ENCODE results near the gene CHRD. TPM values are rescaled to one million over a fixed set of nuclear protein-coding genes. Genes with fewer than 3 reads are reported as not detected.

Gene CHRD
- total and polyA plus RNA-seq, 9 donors = 14.1 to 21.9 (median 17.6) TPM

DNA sequence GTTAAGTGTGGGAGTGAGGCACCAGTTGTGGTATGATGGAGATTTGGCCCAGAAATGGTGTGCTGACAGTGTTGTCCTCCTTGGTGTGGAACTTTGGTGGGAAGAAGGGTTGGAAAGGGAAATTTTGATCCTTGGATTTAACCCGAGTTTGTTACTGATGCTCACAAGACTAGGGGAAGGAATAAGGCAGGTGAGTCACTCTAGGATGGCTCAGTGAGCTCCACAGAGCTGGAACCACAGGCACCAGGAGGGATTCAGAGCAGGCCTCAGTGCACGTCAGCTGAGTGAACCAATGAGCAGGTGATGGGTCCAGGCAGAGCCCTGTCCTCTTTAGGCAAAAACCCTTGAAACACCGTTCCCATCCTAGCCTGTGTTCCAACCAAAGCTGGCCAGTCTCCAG, 11.4 kb downstream of the CHRD start:
- no peak overlapping the region for H3K27ac ChIP-seq (ENCODE audit: low read length)
- H3K4me3 ChIP-seq (ENCODE audit: low read length) = no peak overlapping the region
- WGBS (ENCODE audit: insufficient coverage) = 38% methylated on average over 1 of the region's 3 CpGs
- no peaks in the 10 kb centered on the region for H3K9me3 ChIP-seq (replicated peaks; ENCODE audit: control insufficient read depth, low read depth, low read length)
- DNase-seq = no peak
- H3K36me3 ChIP-seq (ENCODE audit: control insufficient read depth, insufficient read depth, low read length) = peaks cover 30% of the 10 kb centered on the region
- no peaks in the 10 kb centered on the region for H3K27me3 ChIP-seq (ENCODE audit: control insufficient read depth, insufficient read depth, low read length)
- peaks cover 9% of the 10 kb centered on the region for H3K4me1 ChIP-seq (ENCODE audit: control insufficient read depth, insufficient read depth, low read length)

GRCh38 chr3:184395320-184395660, 15.4 kb downstream of the CHRD start:
- H3K27me3 ChIP-seq (ENCODE audit: control insufficient read depth, insufficient read depth, low read length) = peaks cover 3% of the 10 kb centered on the region
- no peak overlapping the region for H3K4me3 ChIP-seq (ENCODE audit: low read length)
- WGBS (ENCODE audit: insufficient coverage) = 93% methylated on average over 3 of the region's 5 CpGs
- no peaks in the 10 kb centered on the region for H3K36me3 ChIP-seq (ENCODE audit: control insufficient read depth, insufficient read depth, low read length)
- H3K4me1 ChIP-seq (ENCODE audit: control insufficient read depth, insufficient read depth, low read length) = peaks cover 9% of the 10 kb centered on the region
- no peaks in the 10 kb centered on the region for H3K9me3 ChIP-seq (replicated peaks; ENCODE audit: control insufficient read depth, low read depth, low read length)
- H3K27ac ChIP-seq (ENCODE audit: low read length) = peak overlapping the region; percentile 43
- peak; percentile 69 for DNase-seq

GRCh38 chr3:184399410-184399809, 19.6 kb downstream of the CHRD start:
- Histone ChIP-seq H3K9me3 (replicated peaks; ENCODE audit: control insufficient read depth, low read depth, low read length) (no peaks in the 10 kb centered on the region), H3K4me3 (ENCODE audit: low read length) (no peak overlapping the region), H3K27ac (ENCODE audit: low read length) (no peak overlapping the region), H3K36me3 (ENCODE audit: control insufficient read depth, insufficient read depth, low read length) (no peaks in the 10 kb centered on the region), H3K4me1 (ENCODE audit: control insufficient read depth, insufficient read depth, low read length) (peaks cover 9% of the 10 kb centered on the region), H3K27me3 (ENCODE audit: control insufficient read depth, insufficient read depth, low read length) (peaks cover 9% of the 10 kb centered on the region)
- 11% methylated on average over 3 of the region's 9 CpGs for WGBS (ENCODE audit: insufficient coverage)
- peak; percentile 96 for DNase-seq

GRCh38 chr3:184405075-184406030, 25.5 kb downstream of the CHRD start:
- no peaks in the 10 kb centered on the region for H3K4me1 ChIP-seq (ENCODE audit: control insufficient read depth, insufficient read depth, low read length)
- H3K4me3 ChIP-seq (ENCODE audit: low read length) = no peak overlapping the region
- no peaks in the 10 kb centered on the region for H3K36me3 ChIP-seq (ENCODE audit: control insufficient read depth, insufficient read depth, low read length)
- no peak for DNase-seq
- H3K9me3 ChIP-seq (replicated peaks; ENCODE audit: control insufficient read depth, low read depth, low read length) = no peaks in the 10 kb centered on the region
- WGBS (ENCODE audit: insufficient coverage) = 88% methylated on average over 7 of the region's 20 CpGs
- peaks cover 7% of the 10 kb centered on the region for H3K27me3 ChIP-seq (ENCODE audit: control insufficient read depth, insufficient read depth, low read length)
- H3K27ac ChIP-seq (ENCODE audit: low read length) = no peak overlapping the region

GRCh38 chr3:184409331-184409926, 29.6 kb downstream of the CHRD start:
- no peaks in the 10 kb centered on the region for H3K4me1 ChIP-seq (ENCODE audit: control insufficient read depth, insufficient read depth, low read length)
- no peak overlapping the region for H3K27ac ChIP-seq (ENCODE audit: low read length)
- DNase-seq = no peak
- WGBS (ENCODE audit: insufficient coverage) = 77% methylated on average over 8 of the region's 8 CpGs
- H3K27me3 ChIP-seq (ENCODE audit: control insufficient read depth, insufficient read depth, low read length) = peaks cover 3% of the 10 kb centered on the region
- no peaks in the 10 kb centered on the region for H3K9me3 ChIP-seq (replicated peaks; ENCODE audit: control insufficient read depth, low read depth, low read length)
- no peak overlapping the region for H3K4me3 ChIP-seq (ENCODE audit: low read length)
- no peaks in the 10 kb centered on the region for H3K36me3 ChIP-seq (ENCODE audit: control insufficient read depth, insufficient read depth, low read length)

GRCh38 chr3:184409946-184410500, 30.2 kb downstream of the CHRD start:
- H3K36me3 ChIP-seq (ENCODE audit: control insufficient read depth, insufficient read depth, low read length) = no peaks in the 10 kb centered on the region
- no peak for DNase-seq
- H3K27me3 ChIP-seq (ENCODE audit: control insufficient read depth, insufficient read depth, low read length) = peaks cover 3% of the 10 kb centered on the region
- H3K4me1 ChIP-seq (ENCODE audit: control insufficient read depth, insufficient read depth, low read length) = peaks cover 2% of the 10 kb centered on the region
- no peaks in the 10 kb centered on the region for H3K9me3 ChIP-seq (replicated peaks; ENCODE audit: control insufficient read depth, low read depth, low read length)
- H3K4me3 ChIP-seq (ENCODE audit: low read length) = no peak overlapping the region
- no peak overlapping the region for H3K27ac ChIP-seq (ENCODE audit: low read length)
- 73% methylated on average over 7 of the region's 12 CpGs for WGBS (ENCODE audit: insufficient coverage)

- peaks cover 29% of the 10 kb centered on the region for H3K4me1 ChIP-seq (ENCODE audit: control insufficient read depth, insufficient read depth, low read length)
- peaks cover 3% of the 10 kb centered on the region for H3K27me3 ChIP-seq (ENCODE audit: control insufficient read depth, insufficient read depth, low read length)
- no peaks in the 10 kb centered on the region for H3K36me3 ChIP-seq (ENCODE audit: control insufficient read depth, insufficient read depth, low read length)
- WGBS (ENCODE audit: insufficient coverage) = 77% methylated on average over 12 of the region's 16 CpGs
- no peak overlapping the region for H3K27ac ChIP-seq (ENCODE audit: low read length)
- no peak overlapping the region for H3K4me3 ChIP-seq (ENCODE audit: low read length)
- H3K9me3 ChIP-seq (replicated peaks; ENCODE audit: control insufficient read depth, low read depth, low read length) = no peaks in the 10 kb centered on the region
- DNase-seq = no peak
Observed at GRCh38 chr3:184414418-184415202, 34.8 kb downstream of the CHRD start.

DNA sequence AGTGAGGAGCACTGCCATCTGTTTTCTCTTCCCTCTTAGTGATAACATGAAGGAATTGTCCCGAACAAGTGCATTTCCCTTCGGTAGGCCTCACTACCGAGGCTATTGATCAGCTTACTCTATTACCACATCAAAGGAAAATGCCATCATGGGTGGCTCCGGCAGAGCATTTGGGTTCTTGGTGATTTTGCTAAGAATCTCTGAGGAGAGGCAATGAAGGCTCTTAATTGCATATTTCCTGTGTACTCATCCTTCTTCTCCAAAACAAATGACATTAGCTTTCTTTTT, 35.3 kb downstream of the CHRD start:
- Histone ChIP-seq H3K27me3 (ENCODE audit: control insufficient read depth, insufficient read depth, low read length) (peaks cover 3% of the 10 kb centered on the region), H3K36me3 (ENCODE audit: control insufficient read depth, insufficient read depth, low read length) (no peaks in the 10 kb centered on the region), H3K4me3 (ENCODE audit: low read length) (no peak overlapping the region), H3K27ac (ENCODE audit: low read length) (no peak overlapping the region), H3K4me1 (ENCODE audit: control insufficient read depth, insufficient read depth, low read length) (peaks cover 29% of the 10 kb centered on the region), H3K9me3 (replicated peaks; ENCODE audit: control insufficient read depth, low read depth, low read length) (no peaks in the 10 kb centered on the region)
- DNase-seq = no peak
- no CpG with 5 or more reads among the region's 4 CpGs for WGBS (ENCODE audit: insufficient coverage)

DNA sequence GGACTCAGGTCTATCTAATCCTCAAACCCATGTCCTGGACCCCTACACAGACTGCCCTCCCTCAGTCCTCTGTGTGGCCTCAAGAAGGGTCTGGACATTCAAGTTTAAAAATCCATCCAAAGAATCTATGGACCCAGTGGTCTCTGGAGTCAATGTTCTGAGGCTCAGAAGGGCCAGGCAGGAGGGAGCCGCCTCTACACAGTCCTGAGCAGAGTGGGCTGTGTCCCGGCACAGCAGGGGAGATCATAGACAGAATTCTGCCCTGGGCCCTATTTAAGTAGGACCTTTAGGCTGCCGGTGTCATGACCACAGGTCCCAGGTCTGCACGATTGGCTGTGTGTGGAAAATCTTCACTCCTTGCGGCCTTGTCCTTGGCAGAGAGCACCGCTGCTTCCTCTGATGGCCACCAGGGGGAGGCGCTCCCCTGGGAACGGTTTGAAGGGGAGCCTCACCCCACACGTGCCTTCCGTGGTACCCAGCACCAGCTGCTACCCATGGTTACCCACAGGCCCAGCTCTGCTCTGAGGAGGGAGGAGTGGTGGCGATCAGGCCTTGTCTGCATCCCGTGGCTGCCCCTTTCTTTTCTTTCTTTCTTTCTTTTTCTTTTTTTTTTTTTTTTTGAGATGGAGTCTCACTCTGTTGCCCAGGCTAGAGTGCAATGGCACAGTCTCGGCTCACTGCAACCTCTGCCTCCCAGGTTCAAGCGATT, 37.9 kb downstream of the CHRD start:
- peaks cover 29% of the 10 kb centered on the region for H3K4me1 ChIP-seq (ENCODE audit: control insufficient read depth, insufficient read depth, low read length)
- H3K9me3 ChIP-seq (replicated peaks; ENCODE audit: control insufficient read depth, low read depth, low read length) = no peaks in the 10 kb centered on the region
- H3K27ac ChIP-seq (ENCODE audit: low read length) = no peak overlapping the region
- H3K36me3 ChIP-seq (ENCODE audit: control insufficient read depth, insufficient read depth, low read length) = no peaks in the 10 kb centered on the region
- peaks cover 3% of the 10 kb centered on the region for H3K27me3 ChIP-seq (ENCODE audit: control insufficient read depth, insufficient read depth, low read length)
- H3K4me3 ChIP-seq (ENCODE audit: low read length) = no peak overlapping the region
- 38% methylated on average over 6 of the region's 14 CpGs for WGBS (ENCODE audit: insufficient coverage)
- peak; percentile 62 for DNase-seq
